Mesendoderm (in vitro differentiated cells): ENCODE data around the gene ZNHIT1.
"Not testable (repeated sequence)": the region's sequence is repeated elsewhere in the genome, so short reads cannot be mapped to it uniquely, and the experiment has no call there.

Experiments used
- DNase-seq: peaks from one replicate; pipeline ENCODE4 v3.0.0; 2013
- H2AK5ac ChIP-seq: 2 replicates; pipeline ENCODE4 v1.6.1; 2013; ENCODE audit warnings: low read length, inconsistent platforms
- H2BK120ac ChIP-seq: 2 replicates; pipeline ENCODE4 v1.6.1; 2013; ENCODE audit warnings: low read depth, mild to moderate bottlenecking, low read length, moderate library complexity, mixed read lengths
- H2BK15ac ChIP-seq: replicated peaks from 2 replicates; pipeline ENCODE4 v1.6.1; 2013; ENCODE audit warnings: low read depth, mild to moderate bottlenecking, moderate library complexity
- H2BK5ac ChIP-seq: 2 replicates; pipeline ENCODE4 v1.6.1; 2013; ENCODE audit warnings: low read length, inconsistent platforms
- H3K18ac ChIP-seq: 2 replicates; pipeline ENCODE4 v1.6.1; 2013; ENCODE audit warnings: mild to moderate bottlenecking, low read length, mixed read lengths
- H3K23ac ChIP-seq: one replicate; pipeline ENCODE4 v1.6.1; 2013; ENCODE audit warnings: low read length
- H3K27ac ChIP-seq: 2 replicates; pipeline ENCODE4 v1.5.1; 2013; ENCODE audit warnings: low read depth, mild to moderate bottlenecking, inconsistent platforms, low read length, moderate library complexity
- H3K27me3 ChIP-seq: 2 replicates; pipeline ENCODE4 v1.6.1; 2013; ENCODE audit warnings: low read length, control low read depth, mild to moderate bottlenecking, inconsistent platforms; ENCODE audit not compliant: insufficient read depth, poor library complexity
- H3K36me3 ChIP-seq: 2 replicates; pipeline ENCODE4 v1.6.1; 2013; ENCODE audit warnings: low read length, inconsistent platforms; ENCODE audit not compliant: control insufficient read depth, insufficient read depth
- H3K4ac ChIP-seq: one replicate; pipeline ENCODE4 v1.6.1; 2013; ENCODE audit warnings: low read depth, mild to moderate bottlenecking, low read length, moderate library complexity
- H3K4me1 ChIP-seq: 2 replicates; pipeline ENCODE4 v1.6.1; 2013; ENCODE audit warnings: low read depth, low read length, inconsistent platforms; ENCODE audit not compliant: control insufficient read depth
- H3K4me2 ChIP-seq: 2 replicates; pipeline ENCODE4 v1.6.1; 2013; ENCODE audit warnings: low read length
- H3K4me3 ChIP-seq: 2 replicates; pipeline ENCODE4 v1.5.1; 2013; ENCODE audit warnings: mild to moderate bottlenecking, low read length
- H3K56ac ChIP-seq: one replicate; pipeline ENCODE4 v1.6.1; 2013; ENCODE audit warnings: low read length
- H3K79me1 ChIP-seq: 2 replicates; pipeline ENCODE4 v1.6.1; 2013; ENCODE audit warnings: low read length, inconsistent platforms
- H3K79me2 ChIP-seq: 2 replicates; pipeline ENCODE4 v1.6.1; 2013; ENCODE audit warnings: mild to moderate bottlenecking, low read length; ENCODE audit not compliant: control insufficient read depth, insufficient read depth
- H3K9ac ChIP-seq: 2 replicates; pipeline ENCODE4 v1.6.1; 2013; ENCODE audit warnings: low read length, inconsistent platforms
- H4K5ac ChIP-seq: one replicate; pipeline ENCODE4 v1.6.1; 2013; ENCODE audit warnings: low read length
- H4K8ac ChIP-seq: one replicate; pipeline ENCODE4 v1.6.1; 2013; ENCODE audit warnings: low read depth, mild to moderate bottlenecking, control low read depth, low read length, moderate library complexity
- WGBS: extraction: QIAGEN DNeasy Blood & Tissue Kit; methylation state at CpG from one replicate; pipeline ENCODE4 v1.1.7; 2013; ENCODE audit warnings: low lambda C conversion rate, missing lambda C conversion rate; ENCODE audit not compliant: insufficient coverage; ENCODE audit errors: extremely low coverage; 5-methylcytosine and 5-hydroxymethylcytosine counted together

The ZNHIT1 gene

DNA sequence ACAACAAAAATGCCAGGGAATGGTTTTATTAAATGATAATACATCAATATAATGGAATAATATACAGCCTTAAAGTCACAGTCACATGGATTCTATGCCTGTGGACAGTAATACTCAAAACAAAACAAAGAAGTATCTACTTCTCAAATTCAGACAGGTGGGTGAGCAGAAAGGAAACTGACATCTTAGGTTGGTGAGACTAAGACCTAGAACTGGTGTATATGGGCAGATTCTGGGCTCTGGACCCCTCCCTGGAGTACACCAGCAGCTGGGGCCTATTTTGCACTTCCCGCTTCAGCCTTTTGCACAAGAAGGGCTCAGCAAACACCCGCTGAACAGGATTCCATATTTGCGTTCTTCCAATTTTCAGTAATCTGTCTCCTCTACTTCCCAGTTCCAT lies 32.4 kb downstream of the ZNHIT1 start:
- Histone ChIP-seq H4K8ac (no peak overlapping the region), H3K79me1 (peaks cover 9% of the 10 kb centered on the region), H3K23ac (no peak overlapping the region), H2BK5ac (no peak overlapping the region), H2AK5ac (no peak overlapping the region), H3K36me3 (peaks cover 2% of the 10 kb centered on the region), H2BK15ac (no peak overlapping the region), H3K27ac (no peak overlapping the region), H3K79me2 (peaks cover 14% of the 10 kb centered on the region), H3K9ac (no peak overlapping the region), H3K4me2 (no peak overlapping the region), H3K4ac (no peak overlapping the region), H3K4me1 (no peaks in the 10 kb centered on the region), H3K4me3 (no peak overlapping the region), H3K18ac (no peak overlapping the region), H3K27me3 (no peaks in the 10 kb centered on the region), H3K56ac (no peak overlapping the region), H4K5ac (no peak overlapping the region), H2BK120ac (no peak overlapping the region)
- WGBS = no CpG with 5 or more reads among the region's 3 CpGs
- DNase-seq = no peak

DNA sequence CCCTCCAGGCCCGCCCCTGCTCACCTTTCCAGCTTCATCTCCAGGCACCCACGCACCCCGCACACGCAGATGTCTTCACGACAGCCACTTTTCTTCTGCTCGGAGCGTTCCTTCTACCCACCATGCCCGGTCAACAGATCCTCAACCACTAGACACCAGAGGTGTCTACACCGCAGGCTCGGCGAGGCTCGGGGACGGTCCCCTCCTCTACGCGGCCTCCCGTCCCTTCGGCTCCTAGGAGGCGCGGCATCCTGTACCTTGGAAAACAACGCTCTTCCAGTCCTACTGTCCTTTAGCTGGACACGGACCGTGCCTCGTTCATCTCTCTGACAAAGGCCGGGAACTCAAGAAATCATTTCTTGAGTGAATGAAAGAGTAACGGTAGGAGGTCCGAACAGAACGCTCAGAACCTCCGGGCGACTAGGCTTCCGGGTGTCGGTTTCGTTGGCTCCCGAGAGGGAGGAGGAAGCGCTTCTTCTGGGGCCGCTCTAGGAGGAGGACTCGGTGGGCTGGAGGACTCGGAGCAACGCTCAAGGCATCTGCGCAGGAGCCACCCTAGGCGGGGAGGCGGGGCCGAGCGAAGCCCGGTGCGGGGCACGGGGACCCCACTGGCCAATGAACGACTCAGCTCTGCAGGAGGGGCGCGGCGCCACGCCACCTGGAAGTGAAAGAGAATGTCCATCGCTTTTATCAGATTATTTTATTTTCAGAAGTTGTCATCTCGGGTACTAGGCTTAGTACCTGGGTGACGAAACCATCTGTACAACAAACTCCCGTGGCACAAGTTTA lies 34.1 kb downstream of the ZNHIT1 start:
- H3K4me2 ChIP-seq = peak overlapping the region; percentile 74
- no peak overlapping the region for H2AK5ac ChIP-seq
- no peak overlapping the region for H2BK5ac ChIP-seq
- no peak overlapping the region for H4K5ac ChIP-seq
- no peaks in the 10 kb centered on the region for H3K4me1 ChIP-seq
- H3K36me3 ChIP-seq = peaks cover 2% of the 10 kb centered on the region
- no peak overlapping the region for H3K18ac ChIP-seq
- no peak overlapping the region for H4K8ac ChIP-seq
- no peaks in the 10 kb centered on the region for H3K27me3 ChIP-seq
- peak overlapping the region; percentile 92 for H3K56ac ChIP-seq
- H3K9ac ChIP-seq = peak overlapping the region; percentile 75
- peak; percentile 99 for DNase-seq
- peaks cover 14% of the 10 kb centered on the region for H3K79me2 ChIP-seq
- peaks cover 9% of the 10 kb centered on the region for H3K79me1 ChIP-seq
- no peak overlapping the region for H3K27ac ChIP-seq
- H2BK15ac ChIP-seq = no peak overlapping the region
- no CpG with 5 or more reads among the region's 55 CpGs for WGBS
- H2BK120ac ChIP-seq = no peak overlapping the region
- H3K4me3 ChIP-seq = peak overlapping the region; percentile 67
- no peak overlapping the region for H3K23ac ChIP-seq
- no peak overlapping the region for H3K4ac ChIP-seq

DNA sequence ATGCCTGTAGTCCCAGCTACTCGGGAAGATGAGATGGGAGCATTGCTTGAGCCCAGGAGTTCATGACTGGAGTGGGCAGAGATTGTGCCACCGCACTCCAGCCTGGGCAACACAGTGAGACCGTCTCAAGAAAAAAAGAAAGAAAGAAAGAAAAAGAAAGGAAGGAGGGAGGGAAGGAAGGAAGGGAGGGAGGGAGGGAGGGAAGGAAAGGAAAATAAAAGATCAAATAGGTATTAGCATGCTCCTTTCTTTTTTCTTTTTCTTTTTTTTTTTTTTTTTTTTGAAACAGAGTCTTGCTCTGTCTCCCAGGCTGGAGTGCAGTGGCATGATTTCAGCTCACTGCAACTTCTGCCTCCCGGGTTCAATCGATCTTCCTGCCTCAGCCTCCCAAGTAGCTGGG lies 35.2 kb downstream of the ZNHIT1 start:
- H3K27me3 ChIP-seq, H4K5ac ChIP-seq, H3K4me3 ChIP-seq, H3K4me1 ChIP-seq, H3K36me3 ChIP-seq, H2AK5ac ChIP-seq, H3K9ac ChIP-seq, H3K27ac ChIP-seq, H4K8ac ChIP-seq, H3K23ac ChIP-seq, H3K79me1 ChIP-seq, H2BK5ac ChIP-seq, H2BK120ac ChIP-seq, H2BK15ac ChIP-seq, H3K18ac ChIP-seq, H3K4ac ChIP-seq, H3K56ac ChIP-seq, DNase-seq, H3K4me2 ChIP-seq: not testable (repeated sequence)
- peaks cover 14% of the 10 kb centered on the region for H3K79me2 ChIP-seq
- no CpG with 5 or more reads among the region's 5 CpGs for whole genome bisulfite sequencing

DNA sequence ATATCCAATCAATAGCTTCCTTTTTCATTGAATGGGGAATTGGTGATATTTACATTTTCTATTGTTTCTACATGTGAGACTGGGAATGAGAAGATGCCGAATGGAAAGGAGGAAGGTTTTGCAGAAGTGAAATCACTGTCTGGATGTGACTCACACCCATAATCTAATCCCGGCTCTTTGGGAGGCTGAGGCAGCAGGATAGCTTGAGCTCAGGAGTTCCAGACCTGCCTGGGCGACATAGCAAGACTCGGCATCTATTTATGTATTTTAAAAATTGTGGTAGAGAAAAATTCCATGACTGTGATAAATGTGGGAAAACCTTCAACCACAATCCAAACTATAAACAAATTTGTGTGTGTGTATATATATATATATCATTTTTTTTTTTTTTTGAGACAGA lies 37.8 kb downstream of the ZNHIT1 start:
- Histone ChIP-seq H3K27me3 (no peaks in the 10 kb centered on the region), H3K56ac (no peak overlapping the region), H3K23ac (no peak overlapping the region), H3K79me1 (peaks cover 3% of the 10 kb centered on the region), H3K27ac (no peak overlapping the region), H2BK5ac (no peak overlapping the region), H4K8ac (no peak overlapping the region), H3K4me2 (no peak overlapping the region), H3K79me2 (peaks cover 9% of the 10 kb centered on the region), H4K5ac (no peak overlapping the region), H3K4ac (no peak overlapping the region), H2BK15ac (no peak overlapping the region), H3K18ac (no peak overlapping the region), H3K9ac (no peak overlapping the region), H2BK120ac (no peak overlapping the region), H3K36me3 (no peaks in the 10 kb centered on the region), H3K4me3 (no peak overlapping the region), H2AK5ac (no peak overlapping the region), H3K4me1 (no peaks in the 10 kb centered on the region)
- DNase-seq = no peak
- WGBS = no CpG with 5 or more reads among the region's 4 CpGs

DNA sequence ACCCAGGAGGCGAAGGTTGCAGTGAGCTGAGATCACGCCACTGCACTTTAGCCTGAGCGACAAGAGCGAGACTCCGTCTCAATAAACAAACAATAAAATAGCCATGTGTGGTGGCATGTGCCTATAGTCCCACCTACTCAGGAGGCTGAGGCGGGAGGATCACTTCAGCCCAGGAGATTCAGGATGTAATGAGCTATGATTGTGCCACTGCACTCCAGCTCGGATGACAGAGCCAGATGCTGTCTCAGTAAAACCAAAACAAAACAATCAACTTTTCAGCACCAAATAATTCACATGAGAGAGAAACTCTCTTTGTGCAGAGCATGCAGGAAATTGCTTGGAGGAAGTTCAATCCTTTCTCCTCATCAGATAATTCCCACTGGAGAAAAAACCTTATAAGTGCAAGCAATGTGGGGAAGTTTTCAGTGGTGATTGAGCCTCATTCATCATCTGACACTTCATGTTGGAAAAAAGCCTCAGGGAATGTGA lies 40.3 kb downstream of the ZNHIT1 start:
- no peak overlapping the region for H3K4me2 ChIP-seq
- no peak overlapping the region for H3K4ac ChIP-seq
- H3K56ac ChIP-seq = no peak overlapping the region
- H3K4me1 ChIP-seq = no peaks in the 10 kb centered on the region
- H3K36me3 ChIP-seq = no peaks in the 10 kb centered on the region
- no peak for DNase-seq
- no peak overlapping the region for H3K23ac ChIP-seq
- no peak overlapping the region for H2BK5ac ChIP-seq
- no peak overlapping the region for H3K18ac ChIP-seq
- no peaks in the 10 kb centered on the region for H3K27me3 ChIP-seq
- H3K79me2 ChIP-seq = no peaks in the 10 kb centered on the region
- no CpG with 5 or more reads among the region's 7 CpGs for WGBS
- H2BK15ac ChIP-seq = no peak overlapping the region
- no peak overlapping the region for H3K27ac ChIP-seq
- H4K8ac ChIP-seq = no peak overlapping the region
- H2AK5ac ChIP-seq = no peak overlapping the region
- no peak overlapping the region for H2BK120ac ChIP-seq
- no peaks in the 10 kb centered on the region for H3K79me1 ChIP-seq
- H4K5ac ChIP-seq = no peak overlapping the region
- no peak overlapping the region for H3K9ac ChIP-seq
- H3K4me3 ChIP-seq = no peak overlapping the region
